MCF 10A (cell line): ENCODE data around the gene C2CD4D. TPM values are rescaled to one million over a fixed set of nuclear protein-coding genes. Genes with fewer than 3 reads are reported as not detected.

Experiments used
- BruUV-seq: library from RNA; stranded (reverse); fragments of 400-500 nt; replicated peaks from 2 replicates; lab custom pipeline; 2021; lab: Mats Ljungman, UMichigan
- CTCF ChIA-PET: fragments of 300-600 bp; sonication (Branson Sonifier 250); formaldehyde crosslinking; extraction: SDS; loops from one replicate; lab custom pipeline; 2021; ENCODE audit warnings: antibody characterized with exemption, inconsistent platforms; lab: Yijun Ruan, JAX
- POLR2A ChIA-PET: fragments of 300-600, 350-650 bp; sonication (Branson Sonifier 250); formaldehyde crosslinking; extraction: SDS; loops from one replicate; lab custom pipeline; 2020; ENCODE audit warnings: antibody characterized with exemption, inconsistent platforms; lab: Yijun Ruan, JAX
- DNase-seq: peaks from one replicate; pipeline ENCODE4 v3.0.0-alpha.2; 2018; ENCODE audit not compliant: unreplicated experiment
- H3K27ac Mint-ChIP-seq: one replicate; pipeline ENCODE4 v1.8.0; 2022; ENCODE audit warnings: mild to moderate bottlenecking, low read depth, mixed read lengths; ENCODE audit not compliant: unreplicated experiment
- H3K27me3 Mint-ChIP-seq: one replicate; pipeline ENCODE4 v1.8.0; 2022; ENCODE audit warnings: mixed read lengths; ENCODE audit not compliant: insufficient read depth, unreplicated experiment
- H3K36me3 Mint-ChIP-seq: one replicate; pipeline ENCODE4 v1.8.0; 2022; ENCODE audit warnings: mild to moderate bottlenecking, moderate library complexity, mixed read lengths; ENCODE audit not compliant: insufficient read depth, unreplicated experiment
- H3K4me1 Mint-ChIP-seq: one replicate; pipeline ENCODE4 v1.8.0; 2022; ENCODE audit warnings: mixed read lengths; ENCODE audit not compliant: insufficient read depth, unreplicated experiment
- H3K4me3 Mint-ChIP-seq: one replicate; pipeline ENCODE4 v1.8.0; 2022; ENCODE audit warnings: mild to moderate bottlenecking, moderate library complexity, mixed read lengths; ENCODE audit not compliant: unreplicated experiment
- H3K9me3 Mint-ChIP-seq: one replicate; pipeline ENCODE4 v1.8.0; 2022; ENCODE audit warnings: mixed read lengths; ENCODE audit not compliant: unreplicated experiment
- intact Hi-C: fragments of 100-400 bp; cut with micrococcal nuclease; formaldehyde crosslinking; loops from 2 replicates; pipeline ENCODE4 v1.14.1; 2022
- total RNA-seq: library from RNA; stranded (reverse); gene quantifications from 2 replicates; pipeline ENCODE4 v1.2.3, GENCODE V29; 2022
- TF ChIP-seq, protein P1 (sequence below): fragments of 200-600 bp; IDR thresholded peaks from one replicate; pipeline ENCODE4 v1.8.0; 2022; ENCODE audit warnings: antibody characterized with exemption, mild to moderate bottlenecking; ENCODE audit not compliant: unreplicated experiment

The C2CD4D gene
- total RNA-seq, 1 experiment from 2014 or later, result not detected

DNA sequence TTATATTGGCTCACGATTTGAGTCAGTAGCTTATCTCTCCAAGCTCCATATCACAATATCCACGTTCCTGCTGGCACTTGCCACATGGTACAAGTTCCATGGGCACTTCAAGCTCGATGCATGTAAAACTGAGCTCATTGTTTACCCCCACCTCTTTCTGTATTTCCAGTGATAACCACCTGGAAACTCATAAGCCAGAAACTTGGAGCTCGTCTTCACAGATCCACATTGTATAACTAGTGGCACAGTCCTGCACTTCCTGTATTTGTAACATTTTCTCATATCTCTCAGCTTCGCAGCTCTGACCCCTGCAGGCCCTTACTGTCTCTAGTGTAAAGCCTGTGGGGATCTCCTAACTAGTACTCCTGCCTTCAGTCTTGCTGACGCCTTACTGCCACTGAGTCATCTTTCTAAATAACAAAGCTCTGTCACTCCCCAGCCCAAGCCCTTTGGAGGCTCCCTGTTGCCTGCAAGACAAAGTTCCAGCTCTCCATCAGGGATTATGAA, 6.5 kb upstream of the C2CD4D start:
- no peaks in the 10 kb centered on the region for H3K9me3 Mint-ChIP-seq
- POLR2A ChIA-PET, result interaction anchor here (0.6 to 1.6 kb wide), 16 partner anchors 9 to 305 kb away, joined by 3 to 10 read pairs (median 4); no protein-coding TSS in a partner anchor
- H3K4me3 Mint-ChIP-seq, result no peak overlapping the region
- H3K36me3 Mint-ChIP-seq, result no peaks in the 10 kb centered on the region
- H3K27ac Mint-ChIP-seq, result peak overlapping the region; percentile 39
- TF ChIP-seq, protein P1, sequence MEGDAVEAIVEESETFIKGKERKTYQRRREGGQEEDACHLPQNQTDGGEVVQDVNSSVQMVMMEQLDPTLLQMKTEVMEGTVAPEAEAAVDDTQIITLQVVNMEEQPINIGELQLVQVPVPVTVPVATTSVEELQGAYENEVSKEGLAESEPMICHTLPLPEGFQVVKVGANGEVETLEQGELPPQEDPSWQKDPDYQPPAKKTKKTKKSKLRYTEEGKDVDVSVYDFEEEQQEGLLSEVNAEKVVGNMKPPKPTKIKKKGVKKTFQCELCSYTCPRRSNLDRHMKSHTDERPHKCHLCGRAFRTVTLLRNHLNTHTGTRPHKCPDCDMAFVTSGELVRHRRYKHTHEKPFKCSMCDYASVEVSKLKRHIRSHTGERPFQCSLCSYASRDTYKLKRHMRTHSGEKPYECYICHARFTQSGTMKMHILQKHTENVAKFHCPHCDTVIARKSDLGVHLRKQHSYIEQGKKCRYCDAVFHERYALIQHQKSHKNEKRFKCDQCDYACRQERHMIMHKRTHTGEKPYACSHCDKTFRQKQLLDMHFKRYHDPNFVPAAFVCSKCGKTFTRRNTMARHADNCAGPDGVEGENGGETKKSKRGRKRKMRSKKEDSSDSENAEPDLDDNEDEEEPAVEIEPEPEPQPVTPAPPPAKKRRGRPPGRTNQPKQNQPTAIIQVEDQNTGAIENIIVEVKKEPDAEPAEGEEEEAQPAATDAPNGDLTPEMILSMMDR, result peak; percentile 19
- no TSS peak for BruUV-seq
- CTCF ChIA-PET, result interaction anchor here (0.5 to 4.7 kb wide), 15 partner anchors 10 to 311 kb away, joined by 3 to 26 read pairs (median 3); no protein-coding TSS in a partner anchor
- DNase-seq, result peak; percentile 68
- peaks cover 4% of the 10 kb centered on the region for H3K27me3 Mint-ChIP-seq
- peaks cover 17% of the 10 kb centered on the region for H3K4me1 Mint-ChIP-seq
- intact Hi-C loops, result no loop called here

DNA sequence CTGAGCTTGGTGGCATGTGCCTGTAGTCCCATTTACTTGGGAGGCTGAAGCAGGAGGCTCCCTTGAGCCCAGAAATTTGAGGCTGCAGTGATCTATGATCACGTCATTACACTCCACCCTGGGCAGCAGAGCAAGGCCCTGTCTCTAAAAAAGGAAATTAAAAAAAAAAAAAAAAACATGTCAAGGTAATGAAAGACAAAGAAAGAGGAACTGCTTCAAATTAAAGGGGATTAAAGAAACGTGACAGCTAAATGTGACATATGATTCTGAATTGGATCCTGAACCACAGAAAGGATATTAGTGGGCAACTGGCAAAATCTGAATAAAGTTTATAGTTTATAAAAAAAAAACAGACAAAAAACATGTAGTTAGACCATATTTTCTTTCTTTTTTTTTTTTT, 3.8 kb upstream of the C2CD4D start:
- Mint-ChIP-seq H3K9me3 (no peaks in the 10 kb centered on the region), H3K36me3 (no peaks in the 10 kb centered on the region), H3K27ac (no peak overlapping the region), H3K4me1 (peaks cover 31% of the 10 kb centered on the region), H3K4me3 (no peak overlapping the region), H3K27me3 (no peaks in the 10 kb centered on the region)
- intact Hi-C loops, result no loop called here
- POLR2A ChIA-PET, result no interaction called here
- TF ChIP-seq, protein P1, result no peak
- CTCF ChIA-PET, result interaction anchor here (1.0 to 1.8 kb wide), 3 partner anchors 10 to 47 kb away, joined by 3 to 6 read pairs (median 3); partner anchors contain the start of gene THEM5
- no peak for DNase-seq
- no TSS peak for BruUV-seq

DNA sequence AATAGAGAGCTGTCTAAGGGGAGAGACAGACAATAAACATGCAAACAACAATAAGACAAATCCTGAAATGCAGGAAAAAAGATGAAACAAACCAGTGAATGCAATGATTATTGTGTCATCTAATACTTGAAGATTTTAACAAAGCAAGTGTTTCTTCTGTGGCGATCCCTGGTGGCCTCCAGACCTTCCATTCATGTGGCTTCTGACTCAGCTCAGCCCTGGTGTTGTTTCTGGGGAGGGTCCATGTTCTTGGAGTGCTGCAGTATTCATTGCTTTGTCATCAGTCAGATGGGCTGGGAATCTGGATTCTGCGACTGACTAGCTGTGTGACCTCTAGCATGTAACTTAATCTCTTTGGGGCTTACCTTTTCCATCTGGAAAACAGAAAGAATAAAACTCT, 1.5 kb upstream of the C2CD4D start:
- H3K4me3 Mint-ChIP-seq, result no peak overlapping the region
- ChIA-PET CTCF (interaction anchor here (0.6 to 2.9 kb wide), 11 partner anchors 9 to 247 kb away, joined by 3 to 10 read pairs (median 4); partner anchors contain the start of genes RORC and THEM5), POLR2A (interaction anchor here (0.8 to 2.4 kb wide), 4 partner anchors 11 to 69 kb away, joined by 3 to 12 read pairs (median 4); no protein-coding TSS in a partner anchor)

DNA sequence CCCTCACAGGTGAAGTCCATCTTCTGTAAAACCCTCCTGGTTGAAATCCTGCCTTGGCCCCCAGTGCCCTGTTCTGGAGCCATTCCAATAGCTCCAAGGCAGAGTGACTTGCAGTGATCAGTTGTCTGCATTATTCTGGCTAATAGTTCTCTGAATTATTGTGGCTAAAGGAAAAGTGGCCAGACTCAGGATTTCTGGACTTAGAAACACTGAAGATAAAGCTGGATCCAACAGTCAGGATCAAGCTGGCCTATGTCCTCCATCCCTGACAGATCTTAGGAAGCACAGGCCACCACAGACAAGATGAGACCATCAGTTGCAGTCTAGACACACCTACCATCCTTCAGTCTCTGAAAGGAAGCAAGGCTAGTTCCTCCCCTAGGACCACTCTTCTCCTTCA, 801 bp upstream of the C2CD4D start:
- Mint-ChIP-seq H3K27me3 (no peaks in the 10 kb centered on the region), H3K4me3 (peak overlapping the region; percentile 85), H3K9me3 (no peaks in the 10 kb centered on the region), H3K4me1 (peaks cover 41% of the 10 kb centered on the region), H3K36me3 (no peaks in the 10 kb centered on the region), H3K27ac (peak overlapping the region; percentile 91)
- TF ChIP-seq, protein P1, result no peak
- no peak for DNase-seq
- ChIA-PET CTCF (interaction anchor here (0.5 to 2.9 kb wide), 16 partner anchors 8 to 307 kb away, joined by 3 to 10 read pairs (median 4); partner anchors contain the start of genes RORC, THEM4 and THEM5), POLR2A (interaction anchor here (0.7 to 2.4 kb wide), 5 partner anchors 12 to 641 kb away, joined by 3 to 12 read pairs (median 3); partner anchors contain the start of gene THEM5)
- intact Hi-C loops, result no loop called here
- BruUV-seq, result no TSS peak

More for the DNA sequence above, 1.5 kb upstream of the C2CD4D start:
- no peak overlapping the region for H3K27ac Mint-ChIP-seq
- H3K36me3 Mint-ChIP-seq, result no peaks in the 10 kb centered on the region
- TF ChIP-seq, protein P1, result no peak
- no peaks in the 10 kb centered on the region for H3K27me3 Mint-ChIP-seq
- H3K4me1 Mint-ChIP-seq, result peaks cover 39% of the 10 kb centered on the region
- no TSS peak for BruUV-seq
- H3K9me3 Mint-ChIP-seq, result no peaks in the 10 kb centered on the region
- peak; percentile 54 for DNase-seq
- intact Hi-C loops, result no loop called here
